K562 (cell line): ENCODE data around the gene ATG10. TPM values are rescaled to one million over a fixed set of nuclear protein-coding genes. Genes with fewer than 3 reads are reported as not detected.
A peak's percentile ranks its signal among the peaks of the same experiment; 100 is the strongest.
"Not testable (repeated sequence)": the region's sequence is repeated elsewhere in the genome, so short reads cannot be mapped to it uniquely, and the experiment has no call there.

Experiments
- ATAC-seq: fragments of 200-7000 bp; cut with Tn5 transposase; 3 replicates; pipeline ENCODE4 v1.9.1; 2020; ENCODE audit warnings: moderate library complexity
- BruUV-seq: library from RNA; stranded (reverse); fragments of 400-500 nt; replicated peaks from 2 replicates; lab custom pipeline; 2021; lab: Mats Ljungman, UMichigan
- CTCF ChIA-PET: fragments of 300-600 bp; formaldehyde crosslinking; extraction: SDS; loops from one replicate; lab custom pipeline; 2021; ENCODE audit warnings: low intra/inter-chr PET ratio; lab: Yijun Ruan, JAX
- POLR2A ChIA-PET: fragments of 300-600, 350-650 bp; sonication (Branson Sonifier 250); formaldehyde crosslinking; extraction: SDS; loops from one replicate; lab custom pipeline; 2021; ENCODE audit warnings: antibody characterized with exemption, inconsistent platforms; lab: Yijun Ruan, JAX
- DNase-seq, 4 experiments: peaks; one replicate each; pipeline versions ENCODE4 v3.0.0 to v3.0.0-alpha.2; 2011 to 2018; ENCODE audit warnings: low spot score in 3 of 4, mixed read lengths in 3 of 4; ENCODE audit errors: extremely low read depth in 1 of 4
- FAIRE-seq: peaks from 2 replicates; lab custom pipeline; 2011; peaks lifted over from hg19 to GRCh38; lab: Jason Lieb, UNC
- H2AFZ ChIP-seq: 2 replicates; pipeline ENCODE4 v1.6.0; 2011; ENCODE audit warnings: low read depth, low read length, control low read depth, inconsistent platforms
- H3K27ac ChIP-seq: fragments of 200-600 bp; 3 replicates; pipeline ENCODE4 v1.8.0; 2011; ENCODE audit warnings: low read depth, mild to moderate bottlenecking, control low read depth, inconsistent platforms, low read length, moderate library complexity, mixed read lengths; ENCODE audit errors: extremely low read depth
- H3K27me3 ChIP-seq, 2 experiments: fragments of 300-600 bp in 1 of 2; 2 replicates in 1 of 2; 3 replicates in 1 of 2; pipeline versions ENCODE4 v1.6.0 to v1.8.0; 2011; ENCODE audit warnings: inconsistent platforms in 2 of 2, low read length in 2 of 2, mild to moderate bottlenecking in 1 of 2, mixed read lengths in 1 of 2, moderate library complexity in 1 of 2; ENCODE audit not compliant: control insufficient read depth in 2 of 2, insufficient read depth in 2 of 2
- H3K36me3 ChIP-seq: fragments of 300-600 bp; 3 replicates; pipeline ENCODE4 v1.8.0; 2011; ENCODE audit warnings: mild to moderate bottlenecking, low read length, inconsistent platforms; ENCODE audit not compliant: control insufficient read depth, insufficient read depth
- H3K4me1 ChIP-seq, 2 experiments: fragments of 200-600 bp in 1 of 2; replicated peaks in 1 of 2; 2 replicates in 1 of 2; 3 replicates in 1 of 2; pipeline versions ENCODE4 v1.5.1 to v1.8.0; 2011; ENCODE audit warnings: inconsistent platforms in 2 of 2, low read length in 2 of 2, mild to moderate bottlenecking in 1 of 2, mixed read lengths in 1 of 2, moderate library complexity in 1 of 2; ENCODE audit not compliant: control insufficient read depth in 2 of 2, insufficient read depth in 2 of 2
- H3K4me2 ChIP-seq: 2 replicates; pipeline ENCODE4 v1.6.1; 2011; ENCODE audit warnings: low read length, control low read depth, inconsistent platforms, mixed read lengths; ENCODE audit not compliant: insufficient read depth
- H3K4me3 ChIP-seq: fragments of 200-600 bp; sonication (generic), shearing (Covaris generic); 2 replicates; pipeline ENCODE4 v1.5.1; 2016; ENCODE audit warnings: control low read depth, inconsistent platforms
- H3K79me2 ChIP-seq: fragments of 200-600 bp; 3 replicates; pipeline ENCODE4 v1.8.0; 2011; ENCODE audit warnings: low read length, inconsistent platforms; ENCODE audit not compliant: control insufficient read depth, insufficient read depth
- H3K9ac ChIP-seq, 2 experiments: 2 replicates each; pipeline versions ENCODE4 v1.6.0 to v1.6.1; 2011; ENCODE audit warnings: low read depth in 2 of 2, low read length in 2 of 2, control low read depth in 1 of 2, inconsistent platforms in 1 of 2, mild to moderate bottlenecking in 1 of 2, mixed read lengths in 1 of 2; ENCODE audit not compliant: insufficient read depth in 1 of 2
- H3K9me1 ChIP-seq: one replicate; pipeline ENCODE4 v1.6.0; 2011; ENCODE audit warnings: inconsistent platforms, mild to moderate bottlenecking, low read length, moderate library complexity; ENCODE audit not compliant: control insufficient read depth, insufficient read depth
- H3K9me3 ChIP-seq: replicated peaks from 2 replicates; pipeline ENCODE4 v1.5.1; 2011; ENCODE audit warnings: low read depth, low read length, inconsistent platforms; ENCODE audit not compliant: control insufficient read depth, insufficient read depth
- H4K20me1 ChIP-seq: replicated peaks from 2 replicates; pipeline ENCODE4 v1.6.1; 2011; ENCODE audit warnings: low read length, inconsistent platforms, mixed read lengths; ENCODE audit not compliant: control insufficient read depth, insufficient read depth
- BHLHE40 ChIP-seq: IDR thresholded peaks from 2 replicates; pipeline ENCODE4 v1.6.1; 2011; ENCODE audit warnings: low read length, improper control_type of control experiment
- C11orf30 ChIP-seq: fragments of 450-650 bp; IDR thresholded peaks from 2 replicates; pipeline ENCODE4 v1.6.1; 2016; ENCODE audit warnings: low read depth, mild to moderate bottlenecking
- CEBPB ChIP-seq: fragments of 450-650 bp; IDR thresholded peaks from 2 replicates; pipeline ENCODE4 v1.6.1; 2016; ENCODE audit warnings: missing genetic modification characterization, missing compliant biosample characterization
- DMBX1 ChIP-seq: fragments of 250-450 bp; sonication (Bioruptor Pico); IDR thresholded peaks from 2 replicates; pipeline ENCODE4 v1.8.0; 2022; ENCODE audit warnings: inconsistent platforms, mild to moderate bottlenecking, moderate library complexity, borderline replicate concordance
- DPF2 ChIP-seq: fragments of 450-650 bp; IDR thresholded peaks from 2 replicates; pipeline ENCODE4 v1.6.1; 2016
- EP400 ChIP-seq: fragments of 450-650 bp; IDR thresholded peaks from 2 replicates; pipeline ENCODE4 v1.6.1; 2017; ENCODE audit warnings: antibody characterized with exemption, mild to moderate bottlenecking, moderate library complexity
- GTF2A2 ChIP-seq: IDR thresholded peaks from 2 replicates; pipeline ENCODE4 v1.6.1; 2016; ENCODE audit warnings: mild to moderate bottlenecking, missing genetic modification characterization, missing compliant biosample characterization
- HNRNPLL ChIP-seq: fragments of 200-400 bp; formaldehyde crosslinking; IDR thresholded peaks from 2 replicates; pipeline ENCODE4 v1.6.1; 2017; ENCODE audit warnings: low read length, low read depth, mild to moderate bottlenecking; ENCODE audit not compliant: poor library complexity, severe bottlenecking
- MAFG ChIP-seq: fragments of 450-650 bp; conservative IDR thresholded peaks from 2 replicates; pipeline ENCODE4 v1.6.1; 2016; ENCODE audit warnings: missing genetic modification characterization, missing compliant biosample characterization
- MEIS2 ChIP-seq: fragments of 450-650 bp; IDR thresholded peaks from 2 replicates; pipeline ENCODE4 v1.6.1; 2014; ENCODE audit warnings: mild to moderate bottlenecking; ENCODE audit not compliant: partially characterized antibody
- NFE2 ChIP-seq: IDR thresholded peaks from 2 replicates; pipeline ENCODE4 v1.6.1; 2014; ENCODE audit warnings: antibody characterized with exemption, low read depth
- POU5F1 ChIP-seq: fragments of 150-350 bp; IDR thresholded peaks from 2 replicates; pipeline ENCODE4 v1.6.1; 2014; ENCODE audit warnings: borderline replicate concordance, low read length, low read depth, mild to moderate bottlenecking; ENCODE audit not compliant: partially characterized antibody
- ZNF184 ChIP-seq: sonication (generic); formaldehyde crosslinking; IDR thresholded peaks from 2 replicates; pipeline ENCODE4 v1.5.0; 2020; ENCODE audit warnings: missing genetic modification reagents
- ZNF253 ChIP-seq: fragments of 250-450 bp; sonication (Bioruptor Pico); conservative IDR thresholded peaks from 2 replicates; pipeline ENCODE4 v1.6.1; 2021; ENCODE audit warnings: mild to moderate bottlenecking
- ZNF354B ChIP-seq: fragments of 250-450 bp; sonication (Bioruptor Pico); IDR thresholded peaks from 2 replicates; pipeline ENCODE4 v1.4.0; 2020
- ZNF507 ChIP-seq: conservative IDR thresholded peaks from 2 replicates; pipeline ENCODE4 v1.6.1; 2017; ENCODE audit warnings: missing genetic modification characterization, missing compliant biosample characterization
- WGBS: fragments of 100-300 bp; shearing (Covaris generic); methylation state at CpG from one replicate; pipeline ENCODE4 v1.1.6; 2016; ENCODE audit warnings: low coverage, mixed read lengths; ENCODE audit not compliant: insufficient coverage; ENCODE audit errors: missing lambda C conversion rate; 5-methylcytosine and 5-hydroxymethylcytosine counted together
- in situ Hi-C: fragments of 300-500 bp; cut with MboI; formaldehyde crosslinking; loops from 4 replicates; pipeline ENCODE4 v1.15.0; 2018; ENCODE audit warnings: inconsistent platforms, mixed read lengths
- intact Hi-C: fragments of 100-400 bp; cut with micrococcal nuclease; formaldehyde crosslinking; loops from 2 replicates; pipeline ENCODE4 v1.14.2; 2022
- polyA plus RNA-seq, 8 experiments: library from polyadenylated mRNA; depleted of rRNA in 4 of 8; stranded (reverse) in 5 of 8; unstranded in 3 of 8; fragments of >200 nt; fragmentation: Nextera tagmentation in 2 of 8; fragmentation: Illumina TruSeq in 1 of 8; extraction: Ambion mirVana in 2 of 8; extraction: Trizol in 1 of 8; gene quantifications; 2 replicates each; pipeline versions ENCODE4 v1.2.1 to v1.2.3, GENCODE V29; 2011 to 2014; ENCODE audit warnings: inconsistent platforms in 1 of 8, missing spikeins in 1 of 8
- total RNA-seq, 7 experiments: library from RNA; depleted of rRNA in 6 of 7; stranded (reverse); fragments of >200 nt in 6 of 7; fragmentation: Illumina TruSeq in 2 of 7; extraction: Trizol in 2 of 7; gene quantifications; 2 replicates each; pipeline versions ENCODE4 v1.2.1 to v1.2.3, GENCODE V29; 2011 to 2021; ENCODE audit warnings: low replicate concordance in 1 of 7
- TF ChIP-seq, protein P1 (sequence below): fragments of 450-650 bp; IDR thresholded peaks from one replicate; pipeline ENCODE4 v1.6.1; 2018; ENCODE audit warnings: mild to moderate bottlenecking, moderate library complexity; ENCODE audit not compliant: partially characterized antibody

ATG10 gene
- total and polyA plus RNA-seq, 9 of the 15 experiments (the other 6 are each of a cell fraction or from before 2014, with no cell fraction given): 7.0 to 18.8 (median 14.6) TPM

- not testable (repeated sequence) for H3K79me2 ChIP-seq, BruUV-seq, H3K36me3 ChIP-seq
- TF ChIP-seq ZNF507 (peak; percentile 92), ZNF354B (CRISPR knock-in tag) (0 out of 2 replicates have a peak, but pooled peaks have one; percentile 13)
- TF ChIP-seq, all 486 proteins: peak for 2; not testable (repeated sequence) for 484
- in situ Hi-C loops, H3K9me3 ChIP-seq, H4K20me1 ChIP-seq, CTCF ChIA-PET, H3K9ac ChIP-seq, H2AFZ ChIP-seq, H3K27me3 ChIP-seq, H3K4me1 ChIP-seq, H3K27ac ChIP-seq, H3K4me3 ChIP-seq, FAIRE-seq, DNase-seq, H3K4me2 ChIP-seq, ATAC-seq, POLR2A ChIA-PET, H3K9me1 ChIP-seq: not testable (repeated sequence)
- WGBS: 63% methylated on average over 4 of the region's 4 CpGs
- intact Hi-C loops: loop anchor here (5.0 kb wide), 2 partner anchors 162 to 262 kb away; partner anchors contain the start of gene SSBP2
Observed at GRCh38 chr5:82014644-82015043, 42.8 kb downstream of the ATG10 start.

DNA sequence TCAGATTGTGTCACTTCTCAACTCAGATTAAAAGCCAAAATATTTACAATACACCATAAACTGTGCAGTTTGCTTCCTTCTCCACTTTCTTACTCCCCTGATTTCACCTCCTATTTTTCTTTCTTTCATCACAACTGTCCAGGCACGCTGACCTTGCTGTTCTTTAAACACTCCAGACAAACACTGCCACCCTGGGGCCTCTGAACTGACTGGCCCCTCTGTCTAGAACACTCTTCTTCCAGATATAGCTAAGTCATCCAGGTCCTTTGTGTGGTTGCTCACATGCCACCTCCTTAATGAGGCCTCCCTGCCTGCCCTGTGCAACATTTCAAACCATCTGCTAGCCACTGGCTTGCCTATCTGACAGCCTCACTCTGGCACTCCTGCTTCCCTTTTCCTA lies 46.6 kb downstream of the ATG10 start:
- Histone ChIP-seq H3K4me3 (no peak overlapping the region), H3K4me2 (no peak overlapping the region), H3K4me1 (peaks cover 10 to 11% of the 10 kb centered on the region in 2 experiments; a peak in 4 of 5 replicates), H3K27ac (0 out of 3 replicates have a peak overlapping the region, but pooled peaks have one; percentile 5), H3K27me3 (no peaks in the 10 kb centered on the region), H3K9me1 (no peaks in the 10 kb centered on the region), H2AFZ (no peak overlapping the region), H3K9ac (peak overlapping the region in 1 of 2 experiments; percentile 50; a peak in 1 of 4 replicates), H3K79me2 (no peaks in the 10 kb centered on the region), H3K9me3 (no peaks in the 10 kb centered on the region), H3K36me3 (no peaks in the 10 kb centered on the region), H4K20me1 (no peaks in the 10 kb centered on the region)
- intact Hi-C loops (loop anchor here (5.0 kb wide), 2 partner anchors 166 to 266 kb away; partner anchors contain the start of gene SSBP2), in situ Hi-C loops (no loop called here)
- CTCF ChIA-PET: no interaction called here
- BruUV-seq: no TSS peak
- ATAC-seq (peak; percentile 93), FAIRE-seq (peak; percentile 61), DNase-seq (peak in 2 of 4 experiments; percentile 32 to 59)
- 18% methylated on average over 1 of the region's 1 CpG for WGBS
- POLR2A ChIA-PET: interaction anchor here (0.6 kb wide), 1 partner anchor 201 kb away, joined by 3 read pairs; no protein-coding TSS in a partner anchor
- TF ChIP-seq C11orf30 (peak; percentile 80; the same call in 1 of the 2 replicates), MAFG (tag) (peak; percentile 75), ZNF253 (CRISPR knock-in tag) (no peak), BHLHE40 (peak; percentile 68), EP400 (peak; percentile 19; the same call in 1 of the 2 replicates), MEIS2 (peak; percentile 30), DPF2 (no peak), GTF2A2 (no peak), HNRNPLL (no peak), ZNF184 (CRISPR knock-in tag) (no peak), POU5F1 (no peak), CEBPB (tag) (0 out of 2 replicates have a peak, but pooled peaks have one; percentile 25), NFE2 (peak; percentile 79), DMBX1 (CRISPR knock-in tag) (no peak)
- TF ChIP-seq, protein P1, sequence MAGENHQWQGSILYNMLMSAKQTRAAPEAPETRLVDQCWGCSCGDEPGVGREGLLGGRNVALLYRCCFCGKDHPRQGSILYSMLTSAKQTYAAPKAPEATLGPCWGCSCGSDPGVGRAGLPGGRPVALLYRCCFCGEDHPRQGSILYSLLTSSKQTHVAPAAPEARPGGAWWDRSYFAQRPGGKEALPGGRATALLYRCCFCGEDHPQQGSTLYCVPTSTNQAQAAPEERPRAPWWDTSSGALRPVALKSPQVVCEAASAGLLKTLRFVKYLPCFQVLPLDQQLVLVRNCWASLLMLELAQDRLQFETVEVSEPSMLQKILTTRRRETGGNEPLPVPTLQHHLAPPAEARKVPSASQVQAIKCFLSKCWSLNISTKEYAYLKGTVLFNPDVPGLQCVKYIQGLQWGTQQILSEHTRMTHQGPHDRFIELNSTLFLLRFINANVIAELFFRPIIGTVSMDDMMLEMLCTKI: no peak
